Measurements from ENCODE around the gene CNOT6. TPM values are rescaled to one million over a fixed set of nuclear protein-coding genes. Genes with fewer than 3 reads are reported as not detected.

The CNOT6 gene
- total RNA-seq, 1 donor from 2014 or later = 46.3 TPM

- peaks cover 13% of the 10 kb centered on the region for H3K4me1 Mint-ChIP-seq (ENCODE audit: unreplicated experiment)
- H3K4me3 Mint-ChIP-seq (ENCODE audit: unreplicated experiment) = peak overlapping the region; percentile 51
- H3K36me3 Mint-ChIP-seq (ENCODE audit: low read depth, unreplicated experiment) = peaks cover 46% of the 10 kb centered on the region
- peaks cover 25% of the 10 kb centered on the region for H3K27me3 Mint-ChIP-seq (ENCODE audit: unreplicated experiment)
- no peak for TF ChIP-seq CTCF (IDR thresholded peaks at IDR 0.05; ENCODE audit: unreplicated experiment)
- peak overlapping the region; percentile 13 for H3K27ac Mint-ChIP-seq (ENCODE audit: unreplicated experiment)
- no peak for DNase-seq (ENCODE audit: low spot score)
- no peaks in the 10 kb centered on the region for H3K9me3 Mint-ChIP-seq (ENCODE audit: unreplicated experiment)
Observed at GRCh38 chr5:180609386-180609785, 115.2 kb downstream of the CNOT6 start.

- DNase-seq (ENCODE audit: low spot score) = no peak
- Mint-ChIP-seq H3K9me3 (ENCODE audit: unreplicated experiment) (no peaks in the 10 kb centered on the region), H3K36me3 (ENCODE audit: low read depth, unreplicated experiment) (peaks cover 48% of the 10 kb centered on the region), H3K27ac (ENCODE audit: unreplicated experiment) (peak overlapping the region; percentile 13), H3K4me1 (ENCODE audit: unreplicated experiment) (peaks cover 18% of the 10 kb centered on the region), H3K27me3 (ENCODE audit: unreplicated experiment) (peaks cover 27% of the 10 kb centered on the region), H3K4me3 (ENCODE audit: unreplicated experiment) (peak overlapping the region; percentile 51)
- TF ChIP-seq CTCF (IDR thresholded peaks at IDR 0.05; ENCODE audit: unreplicated experiment) = no peak
Observed at GRCh38 chr5:180609817-180610550, 115.8 kb downstream of the CNOT6 start.

- Mint-ChIP-seq H3K27ac (ENCODE audit: unreplicated experiment) (no peak overlapping the region), H3K4me3 (ENCODE audit: unreplicated experiment) (no peak overlapping the region), H3K4me1 (ENCODE audit: unreplicated experiment) (peaks cover 18% of the 10 kb centered on the region), H3K27me3 (ENCODE audit: unreplicated experiment) (peaks cover 23% of the 10 kb centered on the region), H3K9me3 (ENCODE audit: unreplicated experiment) (no peaks in the 10 kb centered on the region), H3K36me3 (ENCODE audit: low read depth, unreplicated experiment) (peaks cover 49% of the 10 kb centered on the region)
- no peak for DNase-seq (ENCODE audit: low spot score)
- no peak for TF ChIP-seq CTCF (IDR thresholded peaks at IDR 0.05; ENCODE audit: unreplicated experiment)
Observed at GRCh38 chr5:180611140-180611850, 117.1 kb downstream of the CNOT6 start.

- Mint-ChIP-seq H3K4me3 (ENCODE audit: unreplicated experiment) (peak overlapping the region; percentile 69), H3K36me3 (ENCODE audit: low read depth, unreplicated experiment) (peaks cover 49% of the 10 kb centered on the region), H3K4me1 (ENCODE audit: unreplicated experiment) (peaks cover 19% of the 10 kb centered on the region), H3K9me3 (ENCODE audit: unreplicated experiment) (no peaks in the 10 kb centered on the region), H3K27me3 (ENCODE audit: unreplicated experiment) (peaks cover 26% of the 10 kb centered on the region), H3K27ac (ENCODE audit: unreplicated experiment) (peak overlapping the region; percentile 82)
- no peak for DNase-seq (ENCODE audit: low spot score)
- TF ChIP-seq CTCF (IDR thresholded peaks at IDR 0.05; ENCODE audit: unreplicated experiment) = no peak
Observed at GRCh38 chr5:180612683-180613082, 118.5 kb downstream of the CNOT6 start.
